ENCODE data around the gene MS4A1.

GRCh38 chr11:60447070-60447469 is 8.6 kb upstream of the MS4A1 start:
- no peak for TF ChIP-seq CTCF (optimal IDR thresholded peaks at IDR 0.05 in 1 of 3, IDR thresholded peaks at IDR 0.05 in 1 of 3, conservative IDR thresholded peaks at IDR 0.05 in 1 of 3; ENCODE audit: extremely low read depth in 1 of 3, insufficient read depth in 2 of 3, low read length in 3 of 3)
- no peak for TF ChIP-seq EZH2 (IDR thresholded peaks at IDR 0.05; ENCODE audit: low read length)
